ENCODE data around the gene DYNC2I2.

DNA sequence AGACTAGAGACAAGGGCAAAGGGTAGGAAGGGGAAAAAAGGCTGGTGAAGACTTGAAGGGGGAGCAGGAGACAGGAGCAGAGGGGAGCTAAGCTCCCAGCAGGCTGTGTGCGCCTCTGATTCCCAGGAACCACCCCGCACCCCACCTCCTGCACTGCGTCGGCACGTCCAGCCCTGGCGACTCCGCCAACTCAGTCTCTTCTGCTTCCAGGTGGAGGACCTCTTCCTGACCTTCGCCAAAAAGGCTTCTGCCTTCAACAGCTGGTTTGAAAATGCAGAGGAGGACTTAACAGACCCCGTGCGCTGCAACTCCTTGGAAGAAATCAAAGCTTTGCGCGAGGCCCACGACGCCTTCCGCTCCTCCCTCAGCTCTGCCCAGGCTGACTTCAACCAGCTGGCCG is 30.5 kb downstream of the DYNC2I2 start:
- TF ChIP-seq CTCF (IDR thresholded peaks at IDR 0.05) (no peak), ZFX (IDR thresholded peaks at IDR 0.05; ENCODE audit: borderline replicate concordance) (no peak)
